Keratinocyte (primary cell): ENCODE results near the gene FNDC3B. TPM values are rescaled to one million over a fixed set of nuclear protein-coding genes. Genes with fewer than 3 reads are reported as not detected.

Experiments used
- DNase-seq: peaks from one replicate; pipeline ENCODE4 v3.0.0-alpha.2; 2011; ENCODE audit warnings: low read depth, missing footprints, low spot score
- FAIRE-seq: peaks from 2 replicates; lab custom pipeline; 2011; peaks lifted over from hg19 to GRCh38; lab: Jason Lieb, UNC
- H2AFZ ChIP-seq: 2 replicates; pipeline ENCODE4 v1.6.0; 2012; ENCODE audit warnings: low read length, control low read depth, inconsistent platforms; ENCODE audit not compliant: control insufficient read depth
- H3K27ac ChIP-seq: 2 replicates; pipeline ENCODE4 v1.5.1; 2011; ENCODE audit warnings: low read length; ENCODE audit not compliant: control insufficient read depth, insufficient read depth
- H3K27me3 ChIP-seq: 3 replicates; pipeline ENCODE4 v1.6.0; 2011; ENCODE audit warnings: low read length; ENCODE audit not compliant: control insufficient read depth, insufficient read depth; ENCODE audit errors: extremely low read depth
- H3K36me3 ChIP-seq, 2 experiments: 2 replicates in 1 of 2; 3 replicates in 1 of 2; pipeline ENCODE4 v1.5.1; 2011; ENCODE audit warnings: low read length in 2 of 2, mild to moderate bottlenecking in 1 of 2; ENCODE audit not compliant: control insufficient read depth in 2 of 2, insufficient read depth in 2 of 2; ENCODE audit errors: extremely low read depth in 1 of 2
- H3K4me1 ChIP-seq: 3 replicates; pipeline ENCODE4 v1.5.1; 2011; ENCODE audit warnings: low read length; ENCODE audit not compliant: control insufficient read depth, insufficient read depth; ENCODE audit errors: extremely low read depth
- H3K4me2 ChIP-seq: 3 replicates; pipeline ENCODE4 v1.6.0; 2011; ENCODE audit warnings: low read depth, low read length; ENCODE audit not compliant: control insufficient read depth, insufficient read depth; ENCODE audit errors: extremely low read depth
- H3K4me3 ChIP-seq, 3 experiments: fragments of 200-600 bp in 1 of 3; sonication (generic) in 1 of 3; 2 replicates in 2 of 3; 3 replicates in 1 of 3; pipeline ENCODE4 v1.5.1; 2011 to 2016; ENCODE audit warnings: low read length in 3 of 3, mild to moderate bottlenecking in 3 of 3, control low read depth in 2 of 3, inconsistent platforms in 1 of 3, low read depth in 1 of 3, mixed read lengths in 1 of 3, mixed run types in 1 of 3, moderate library complexity in 1 of 3; ENCODE audit not compliant: control insufficient read depth in 2 of 3, insufficient read depth in 2 of 3; ENCODE audit errors: extremely low read depth in 1 of 3
- H3K79me2 ChIP-seq: 2 replicates; pipeline ENCODE4 v1.6.0; 2012; ENCODE audit warnings: low read length; ENCODE audit not compliant: control insufficient read depth, insufficient read depth
- H3K9ac ChIP-seq: 3 replicates; pipeline ENCODE4 v1.6.0; 2011; ENCODE audit warnings: low read length; ENCODE audit not compliant: control insufficient read depth, insufficient read depth; ENCODE audit errors: extremely low read depth
- H3K9me1 ChIP-seq: 3 replicates; pipeline ENCODE4 v1.6.0; 2011; ENCODE audit warnings: low read length; ENCODE audit not compliant: control insufficient read depth, insufficient read depth; ENCODE audit errors: extremely low read depth
- H3K9me3 ChIP-seq: 2 replicates; pipeline ENCODE4 v1.5.1; 2012; ENCODE audit warnings: low read depth, low read length; ENCODE audit not compliant: control insufficient read depth
- H4K20me1 ChIP-seq: 3 replicates; pipeline ENCODE4 v1.6.0; 2011; ENCODE audit warnings: low read length; ENCODE audit not compliant: control insufficient read depth, insufficient read depth; ENCODE audit errors: extremely low read depth
- CTCF ChIP-seq, 3 experiments: IDR thresholded peaks in 1 of 3; conservative IDR thresholded peaks in 1 of 3; optimal IDR thresholded peaks in 1 of 3; 2 replicates in 2 of 3; 3 replicates in 1 of 3; pipeline versions ENCODE3 to v1.5.1; 2011; ENCODE audit warnings: low read length in 3 of 3, mild to moderate bottlenecking in 3 of 3, moderate library complexity in 2 of 3, control low read depth in 1 of 3, inconsistent platforms in 1 of 3; ENCODE audit not compliant: insufficient read depth in 2 of 3; ENCODE audit errors: extremely low read depth in 1 of 3
- EZH2 ChIP-seq: IDR thresholded peaks from one replicate; pipeline ENCODE4 v1.6.1; 2012; ENCODE audit warnings: inconsistent platforms, mild to moderate bottlenecking, low read length, moderate library complexity
- dilution Hi-C: fragments of 300-500 bp; cut with MboI; formaldehyde crosslinking; loops from one replicate; pipeline ENCODE4 v1.7.0; 2020; ENCODE audit warnings: low sequenced_read_pairs; ENCODE audit not compliant: extremely low pct_ligation_motif_present
- polyA plus RNA-seq, 5 experiments: library from polyadenylated mRNA; depleted of rRNA in 3 of 5; stranded (reverse) in 3 of 5; stranded (forward) in 1 of 5; unstranded in 1 of 5; fragments of >200 nt; gene quantifications; 1 replicate in 1 of 5; 2 replicates in 3 of 5; 3 replicates in 1 of 5; pipeline versions ENCODE4 v1.2.1 to v1.2.3, GENCODE V29; 2011 to 2012; ENCODE audit warnings: missing spikeins in 2 of 5, low read depth in 1 of 5, low replicate concordance in 1 of 5

Gene FNDC3B
- polyA plus RNA-seq, 1 donor (not counting 4 experiments of a cell fraction or from before 2014, with no cell fraction given): 31.4 TPM

DNA sequence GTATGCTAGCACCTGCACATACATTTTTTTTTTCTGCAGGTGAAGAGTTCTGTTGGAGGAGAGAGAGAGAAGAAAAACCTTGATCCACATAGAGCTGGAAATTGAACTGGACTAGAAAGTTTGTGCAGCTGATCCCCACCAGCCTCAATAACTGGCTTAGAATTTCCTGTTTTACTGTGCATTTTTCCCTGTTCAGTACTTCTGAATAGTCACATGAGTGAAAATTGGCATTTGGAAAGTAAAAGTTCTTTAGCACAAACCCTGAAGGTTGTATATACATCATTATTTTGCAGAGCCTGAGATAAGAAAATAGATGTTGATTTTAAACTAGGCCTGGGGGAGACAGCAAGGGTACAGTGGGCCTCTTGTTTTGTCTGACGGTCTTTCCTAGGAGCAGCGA, 366.5 kb downstream of the FNDC3B start:
- dilution Hi-C loops: no loop called here

DNA sequence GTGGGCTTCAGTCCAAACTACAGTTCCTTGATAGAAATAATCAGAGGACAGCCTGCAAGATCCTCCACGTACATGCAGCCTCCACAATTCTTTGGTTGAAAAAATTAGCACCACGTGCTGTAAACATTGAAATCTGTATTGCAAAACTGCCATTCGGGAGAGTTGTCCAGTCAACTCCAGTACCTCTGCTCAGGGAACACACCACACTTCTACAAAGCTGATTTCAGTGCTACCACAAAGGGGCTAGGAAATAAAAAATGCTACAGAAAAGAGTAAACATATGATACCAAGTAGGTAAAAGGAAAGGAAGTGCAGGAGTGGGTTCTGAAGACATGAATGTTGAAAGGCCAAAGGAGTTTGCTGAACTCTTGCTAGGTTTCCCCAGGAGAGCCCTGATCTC, 368.5 kb downstream of the FNDC3B start:
- no peak overlapping the region for H3K27ac ChIP-seq
- H3K4me1 ChIP-seq: no peaks in the 10 kb centered on the region
- DNase-seq: no peak
- TF ChIP-seq CTCF (optimal IDR thresholded peaks at IDR 0.05 in 1 of 3, IDR thresholded peaks at IDR 0.05 in 1 of 3, conservative IDR thresholded peaks at IDR 0.05 in 1 of 3; ENCODE audit: extremely low read depth in 1 of 3, insufficient read depth in 2 of 3, low read length in 3 of 3) (no peak), EZH2 (no peak)
- no peaks in the 10 kb centered on the region for H3K9me3 ChIP-seq
- no peaks in the 10 kb centered on the region for H4K20me1 ChIP-seq
- no peaks in the 10 kb centered on the region for H3K27me3 ChIP-seq
- no peaks in the 10 kb centered on the region for H3K36me3 ChIP-seq
- H2AFZ ChIP-seq: no peak overlapping the region
- FAIRE-seq: no peak
- H3K9ac ChIP-seq: no peak overlapping the region
- dilution Hi-C loops: no loop called here
- H3K79me2 ChIP-seq: no peaks in the 10 kb centered on the region
- no peaks in the 10 kb centered on the region for H3K9me1 ChIP-seq
- H3K4me3 ChIP-seq: no peak overlapping the region
- H3K4me2 ChIP-seq: no peak overlapping the region

More for the DNA sequence above, 366.5 kb downstream of the FNDC3B start:
- Histone ChIP-seq H2AFZ (no peak overlapping the region), H3K9ac (no peak overlapping the region), H3K79me2 (no peaks in the 10 kb centered on the region), H3K9me1 (no peaks in the 10 kb centered on the region), H3K4me1 (no peaks in the 10 kb centered on the region), H3K4me3 (no peak overlapping the region), H3K27ac (no peak overlapping the region), H3K36me3 (peaks cover 0 to 3% of the 10 kb centered on the region in 2 experiments), H3K4me2 (no peak overlapping the region), H4K20me1 (no peaks in the 10 kb centered on the region), H3K9me3 (no peaks in the 10 kb centered on the region), H3K27me3 (no peaks in the 10 kb centered on the region)
- no peak for FAIRE-seq
- DNase-seq: no peak
- TF ChIP-seq EZH2 (no peak), CTCF (optimal IDR thresholded peaks at IDR 0.05 in 1 of 3, IDR thresholded peaks at IDR 0.05 in 1 of 3, conservative IDR thresholded peaks at IDR 0.05 in 1 of 3; ENCODE audit: extremely low read depth in 1 of 3, insufficient read depth in 2 of 3, low read length in 3 of 3) (no peak)
